AG04449 (cell line): Measurements from ENCODE around the gene ZBTB43.

ENCODE experiments used
- CTCF ChIA-PET: fragments of 350-600 bp; formaldehyde crosslinking; extraction: SDS; loops from one replicate; lab custom pipeline; 2021; ENCODE audit warnings: antibody characterized with exemption; lab: Yijun Ruan, JAX
- POLR2A ChIA-PET: fragments of 400-600, 350-600 bp; formaldehyde crosslinking; extraction: SDS; loops from one replicate; lab custom pipeline; 2020; ENCODE audit warnings: antibody characterized with exemption, inconsistent platforms; lab: Yijun Ruan, JAX
- DNase-seq: peaks from one replicate; pipeline ENCODE4 v3.0.0-alpha.2; 2010; ENCODE audit warnings: low read depth, low spot score
- H3K4me3 ChIP-seq: 2 replicates; pipeline ENCODE4 v1.5.1; 2011; ENCODE audit warnings: low read depth, mild to moderate bottlenecking, control low read depth, low read length
- CTCF ChIP-seq: IDR thresholded peaks from one replicate; pipeline ENCODE4 v1.5.1; 2011; ENCODE audit warnings: mild to moderate bottlenecking, moderate library complexity, low read length, control low read depth, inconsistent platforms; ENCODE audit not compliant: insufficient read depth; ENCODE audit errors: missing control alignments

The ZBTB43 gene

GRCh38 chr9:126861707-126862103 is 56.9 kb downstream of the ZBTB43 start:
- CTCF ChIA-PET: interaction anchor here (1.4 to 5.2 kb wide), 2 partner anchors 11 to 17 kb away, joined by 4 to 42 read pairs; no protein-coding TSS in a partner anchor
- TF ChIP-seq CTCF: no peak
- DNase-seq: no peak

DNA sequence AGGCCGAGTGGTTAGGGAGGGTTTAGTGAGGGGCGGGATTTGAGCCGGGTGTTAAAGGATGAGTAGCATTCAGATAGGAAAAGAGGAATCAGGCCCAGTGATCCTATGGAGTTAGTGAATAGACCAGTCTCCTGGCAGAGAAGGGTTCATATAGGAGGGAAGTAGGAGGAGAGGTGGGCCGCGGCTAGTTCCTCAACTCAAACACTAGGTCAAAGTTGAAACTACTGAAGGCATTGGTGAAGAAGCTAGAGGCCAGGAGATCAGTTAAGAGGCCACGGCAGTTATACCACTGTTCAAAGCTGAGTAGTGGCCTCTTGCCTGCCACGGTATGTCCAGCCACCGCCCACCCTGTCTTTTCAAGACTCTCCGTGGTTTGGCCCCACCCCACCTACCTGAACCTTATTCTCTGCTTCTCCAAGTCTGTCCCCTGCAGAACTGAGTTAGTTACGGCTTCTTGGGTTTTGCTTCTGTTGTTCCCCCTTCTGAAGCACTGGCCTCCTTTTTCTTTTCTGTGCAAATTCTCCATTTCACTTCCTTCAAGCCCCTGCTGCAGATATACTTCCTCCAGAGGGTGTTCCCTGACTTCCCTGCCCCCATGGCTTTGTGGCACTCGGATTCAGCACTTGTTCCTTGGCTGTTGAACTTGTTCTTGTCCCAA is 57.4 kb downstream of the ZBTB43 start:
- CTCF ChIA-PET: interaction anchor here (1.0 to 5.2 kb wide), 3 partner anchors 12 to 17 kb away, joined by 3 to 42 read pairs (median 4); no protein-coding TSS in a partner anchor
- TF ChIP-seq CTCF: no peak
- DNase-seq: no peak
- POLR2A ChIA-PET: no interaction called here
- peak overlapping the region; percentile 83 for H3K4me3 ChIP-seq

More at GRCh38 chr9:126861707-126862103, 56.9 kb downstream of the ZBTB43 start:
- H3K4me3 ChIP-seq: peak overlapping the region; percentile 83
- POLR2A ChIA-PET: no interaction called here

- no peak for TF ChIP-seq CTCF
- no peak overlapping the region for H3K4me3 ChIP-seq
- no peak for DNase-seq
- ChIA-PET CTCF (interaction anchor here (1.5 kb wide), 1 partner anchor 16 kb away, joined by 3 read pairs; no protein-coding TSS in a partner anchor), POLR2A (no interaction called here)
Observed at GRCh38 chr9:126864771-126865170, 59.9 kb downstream of the ZBTB43 start.

DNA sequence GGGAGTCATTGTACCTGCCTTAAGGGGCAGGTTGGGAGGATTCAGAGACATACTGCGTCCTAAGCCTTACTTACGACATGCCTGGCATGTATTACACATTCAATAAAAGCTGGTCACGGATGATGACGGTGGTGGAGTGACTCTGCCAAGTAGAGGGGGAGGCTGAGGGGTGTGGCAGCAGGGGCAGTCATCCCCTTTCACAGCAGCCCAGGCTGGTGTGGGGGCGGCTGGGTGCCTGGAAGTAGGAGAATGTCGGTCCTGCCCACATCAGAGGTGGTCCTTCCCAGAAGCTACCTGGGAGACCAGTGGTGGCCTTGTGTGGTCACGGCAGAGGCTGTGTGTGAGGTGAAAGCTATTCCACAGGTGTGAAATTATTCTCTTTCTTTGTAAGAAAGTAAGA is 64.5 kb downstream of the ZBTB43 start:
- CTCF ChIA-PET: interaction anchor here (1.1 to 3.7 kb wide), 2 partner anchors 10 to 329 kb away, joined by 5 to 19 read pairs; partner anchors contain the start of gene ZBTB34

GRCh38 chr9:126872516-126872915 is 67.7 kb downstream of the ZBTB43 start:
- CTCF ChIA-PET: interaction anchor here (1.1 to 1.4 kb wide), 2 partner anchors 13 to 16 kb away, joined by 3 to 6 read pairs; no protein-coding TSS in a partner anchor
- H3K4me3 ChIP-seq: no peak overlapping the region
- TF ChIP-seq CTCF: no peak
- no peak for DNase-seq
- POLR2A ChIA-PET: no interaction called here

More for the DNA sequence above, 64.5 kb downstream of the ZBTB43 start:
- POLR2A ChIA-PET: interaction anchor here (1.4 kb wide), 1 partner anchor 9 kb away, joined by 3 read pairs; no protein-coding TSS in a partner anchor
- TF ChIP-seq CTCF: no peak
- no peak overlapping the region for H3K4me3 ChIP-seq
- no peak for DNase-seq

DNA sequence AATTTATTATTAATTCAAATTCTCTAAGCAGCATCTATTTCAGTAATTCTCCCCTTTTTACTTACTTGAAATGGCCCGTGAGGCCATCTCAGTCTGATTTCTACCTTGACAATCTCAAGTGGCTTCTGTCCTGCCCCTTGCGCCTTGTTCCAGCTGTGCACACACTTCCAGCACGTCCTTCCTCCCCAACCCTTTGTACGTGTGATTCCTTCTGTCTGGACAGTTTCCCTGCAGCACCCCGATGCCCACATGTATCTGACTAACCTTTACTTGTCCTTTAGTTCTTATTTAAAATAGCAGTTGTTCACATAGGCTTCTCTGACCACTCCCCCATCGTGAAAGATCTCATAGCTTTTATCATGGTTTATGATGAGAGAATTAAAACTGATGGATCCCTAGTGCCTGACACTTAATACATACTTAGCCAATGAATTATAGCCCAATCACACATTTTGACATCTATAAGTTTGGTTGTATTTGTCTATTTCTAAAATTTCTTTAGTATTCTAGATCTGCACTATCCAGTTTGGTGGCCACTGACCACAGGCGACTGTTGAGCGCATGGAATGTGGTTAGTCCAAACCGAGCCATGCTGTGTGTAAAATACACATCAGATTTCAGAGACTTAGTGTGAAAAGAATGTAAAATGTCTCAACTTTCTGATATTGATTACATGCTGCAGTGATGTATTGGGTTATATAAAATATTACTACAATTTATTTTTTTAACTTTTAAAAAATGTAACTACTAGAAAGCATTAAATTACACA is 69.9 kb downstream of the ZBTB43 start:
- no peak for TF ChIP-seq CTCF
- no peak for DNase-seq
- ChIA-PET CTCF (no interaction called here), POLR2A (no interaction called here)
- H3K4me3 ChIP-seq: no peak overlapping the region
